Epithelial cell of esophagus (primary cell): ENCODE measurements around the gene SARDH.

Source experiments
- DNase-seq: peaks from one replicate; pipeline ENCODE4 v3.0.0; 2010; ENCODE audit warnings: low read depth
- H3K4me3 ChIP-seq: 2 replicates; pipeline ENCODE4 v1.5.1; 2011; ENCODE audit warnings: mild to moderate bottlenecking, low read length, control low read depth
- TF ChIP-seq, protein P1 (sequence below): IDR thresholded peaks from 2 replicates; pipeline ENCODE4 v1.5.1; 2011; ENCODE audit warnings: low read depth, mild to moderate bottlenecking, low read length, control low read depth, inconsistent platforms; ENCODE audit not compliant: insufficient read depth; ENCODE audit errors: missing control alignments

SARDH gene

GRCh38 chr9:133762488-133763271 is 24.5 kb upstream of the SARDH start:
- no peak overlapping the region for H3K4me3 ChIP-seq
- DNase-seq: no peak
- TF ChIP-seq, protein P1, sequence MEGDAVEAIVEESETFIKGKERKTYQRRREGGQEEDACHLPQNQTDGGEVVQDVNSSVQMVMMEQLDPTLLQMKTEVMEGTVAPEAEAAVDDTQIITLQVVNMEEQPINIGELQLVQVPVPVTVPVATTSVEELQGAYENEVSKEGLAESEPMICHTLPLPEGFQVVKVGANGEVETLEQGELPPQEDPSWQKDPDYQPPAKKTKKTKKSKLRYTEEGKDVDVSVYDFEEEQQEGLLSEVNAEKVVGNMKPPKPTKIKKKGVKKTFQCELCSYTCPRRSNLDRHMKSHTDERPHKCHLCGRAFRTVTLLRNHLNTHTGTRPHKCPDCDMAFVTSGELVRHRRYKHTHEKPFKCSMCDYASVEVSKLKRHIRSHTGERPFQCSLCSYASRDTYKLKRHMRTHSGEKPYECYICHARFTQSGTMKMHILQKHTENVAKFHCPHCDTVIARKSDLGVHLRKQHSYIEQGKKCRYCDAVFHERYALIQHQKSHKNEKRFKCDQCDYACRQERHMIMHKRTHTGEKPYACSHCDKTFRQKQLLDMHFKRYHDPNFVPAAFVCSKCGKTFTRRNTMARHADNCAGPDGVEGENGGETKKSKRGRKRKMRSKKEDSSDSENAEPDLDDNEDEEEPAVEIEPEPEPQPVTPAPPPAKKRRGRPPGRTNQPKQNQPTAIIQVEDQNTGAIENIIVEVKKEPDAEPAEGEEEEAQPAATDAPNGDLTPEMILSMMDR: no peak

GRCh38 chr9:133761641-133762248 is 23.6 kb upstream of the SARDH start:
- H3K4me3 ChIP-seq: no peak overlapping the region
- TF ChIP-seq, protein P1: no peak
- no peak for DNase-seq

GRCh38 chr9:133760713-133761290 is 22.6 kb upstream of the SARDH start:
- no peak overlapping the region for H3K4me3 ChIP-seq
- TF ChIP-seq, protein P1: no peak
- DNase-seq: no peak

DNA sequence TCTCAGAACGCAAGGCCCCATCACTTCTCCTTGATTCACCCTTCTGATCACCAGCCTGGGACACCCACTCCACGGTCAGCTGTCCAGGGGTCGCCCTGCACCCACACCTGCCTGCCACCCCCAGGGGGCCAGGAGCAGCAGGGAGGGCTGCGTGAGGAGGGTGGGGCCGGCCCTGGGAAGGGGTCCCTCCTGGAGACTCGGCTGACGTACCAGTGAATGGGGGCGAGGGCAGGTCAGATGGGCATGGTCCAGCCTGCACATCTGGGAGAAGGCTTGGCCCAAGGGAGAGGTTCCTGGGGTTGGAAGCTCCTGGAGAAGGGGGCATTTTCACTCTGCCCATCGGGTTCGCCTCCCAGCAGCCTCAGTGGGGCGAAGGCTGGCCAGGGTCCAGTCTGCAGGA is 21.8 kb upstream of the SARDH start:
- no peak for DNase-seq
- TF ChIP-seq, protein P1: no peak
- H3K4me3 ChIP-seq: no peak overlapping the region

GRCh38 chr9:133759146-133759900 is 21.2 kb upstream of the SARDH start:
- TF ChIP-seq, protein P1: no peak
- DNase-seq: no peak
- no peak overlapping the region for H3K4me3 ChIP-seq

DNA sequence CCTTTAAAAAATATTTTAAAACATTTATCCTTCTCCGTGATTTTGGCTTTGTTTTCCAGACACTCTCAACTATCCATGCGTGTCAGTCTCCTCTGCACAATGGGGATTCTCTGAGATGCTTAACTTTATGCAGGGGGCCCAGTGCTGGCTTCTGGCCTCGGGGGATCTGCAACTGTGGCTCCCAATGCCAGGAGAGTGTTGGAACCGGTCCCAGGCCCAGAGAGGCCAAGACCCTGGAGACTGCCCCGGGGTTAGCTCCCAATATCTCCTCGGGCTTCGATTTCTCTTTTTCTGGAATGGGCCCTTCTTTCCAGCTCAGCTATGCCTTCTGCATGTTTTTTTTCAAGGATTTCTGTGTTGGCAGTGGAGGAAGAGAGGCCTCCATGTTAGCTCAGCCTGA is 20.1 kb upstream of the SARDH start:
- TF ChIP-seq, protein P1: no peak
- H3K4me3 ChIP-seq: no peak overlapping the region
- no peak for DNase-seq
